Measurements from ENCODE around the gene CSNK1G2. TPM values are rescaled to one million over a fixed set of nuclear protein-coding genes. Genes with fewer than 3 reads are reported as not detected.

The CSNK1G2 gene
- total RNA-seq, 1 experiment from 2014 or later = 44.4 TPM

GRCh38 chr19:1967087-1967608, 26.2 kb downstream of the CSNK1G2 start:
- no peaks in the 10 kb centered on the region for H3K27me3 Mint-ChIP-seq (ENCODE audit: insufficient read depth, unreplicated experiment)
- CTCF ChIA-PET = no interaction called here
- TF ChIP-seq, protein P1, sequence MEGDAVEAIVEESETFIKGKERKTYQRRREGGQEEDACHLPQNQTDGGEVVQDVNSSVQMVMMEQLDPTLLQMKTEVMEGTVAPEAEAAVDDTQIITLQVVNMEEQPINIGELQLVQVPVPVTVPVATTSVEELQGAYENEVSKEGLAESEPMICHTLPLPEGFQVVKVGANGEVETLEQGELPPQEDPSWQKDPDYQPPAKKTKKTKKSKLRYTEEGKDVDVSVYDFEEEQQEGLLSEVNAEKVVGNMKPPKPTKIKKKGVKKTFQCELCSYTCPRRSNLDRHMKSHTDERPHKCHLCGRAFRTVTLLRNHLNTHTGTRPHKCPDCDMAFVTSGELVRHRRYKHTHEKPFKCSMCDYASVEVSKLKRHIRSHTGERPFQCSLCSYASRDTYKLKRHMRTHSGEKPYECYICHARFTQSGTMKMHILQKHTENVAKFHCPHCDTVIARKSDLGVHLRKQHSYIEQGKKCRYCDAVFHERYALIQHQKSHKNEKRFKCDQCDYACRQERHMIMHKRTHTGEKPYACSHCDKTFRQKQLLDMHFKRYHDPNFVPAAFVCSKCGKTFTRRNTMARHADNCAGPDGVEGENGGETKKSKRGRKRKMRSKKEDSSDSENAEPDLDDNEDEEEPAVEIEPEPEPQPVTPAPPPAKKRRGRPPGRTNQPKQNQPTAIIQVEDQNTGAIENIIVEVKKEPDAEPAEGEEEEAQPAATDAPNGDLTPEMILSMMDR (IDR thresholded peaks at IDR 0.05; ENCODE audit: insufficient read depth in 1 of 2, low read depth in 1 of 2, low read length in 1 of 2, severe bottlenecking in 1 of 2, unreplicated experiment in 1 of 2) = no peak
- intact Hi-C loops (cut with micrococcal nuclease; ENCODE audit: unreplicated experiment) = no loop called here
- Histone ChIP-seq H3K4me1 (no peaks in the 10 kb centered on the region), H3K36me3 (ENCODE audit: control insufficient read depth, insufficient read depth, low read length) (no peaks in the 10 kb centered on the region), H3K4me3 (ENCODE audit: low read depth, low read length) (no peak overlapping the region), H3K27me3 (replicated peaks; ENCODE audit: control insufficient read depth, insufficient read depth, low read length) (no peaks in the 10 kb centered on the region), H3K9me3 (no peaks in the 10 kb centered on the region)
- H3K4me1 Mint-ChIP-seq (ENCODE audit: low read depth, unreplicated experiment) = no peaks in the 10 kb centered on the region
- POLR2A ChIA-PET = no interaction called here
- H3K27ac Mint-ChIP-seq (ENCODE audit: unreplicated experiment) = no peak overlapping the region
- no peak for DNase-seq
- peaks cover 18% of the 10 kb centered on the region for H3K36me3 Mint-ChIP-seq (ENCODE audit: insufficient read depth, unreplicated experiment)
- no TSS peak for BruUV-seq (replicated peaks)
- no peaks in the 10 kb centered on the region for H3K9me3 Mint-ChIP-seq (ENCODE audit: unreplicated experiment)
- H3K4me3 Mint-ChIP-seq (ENCODE audit: unreplicated experiment) = no peak overlapping the region

DNA sequence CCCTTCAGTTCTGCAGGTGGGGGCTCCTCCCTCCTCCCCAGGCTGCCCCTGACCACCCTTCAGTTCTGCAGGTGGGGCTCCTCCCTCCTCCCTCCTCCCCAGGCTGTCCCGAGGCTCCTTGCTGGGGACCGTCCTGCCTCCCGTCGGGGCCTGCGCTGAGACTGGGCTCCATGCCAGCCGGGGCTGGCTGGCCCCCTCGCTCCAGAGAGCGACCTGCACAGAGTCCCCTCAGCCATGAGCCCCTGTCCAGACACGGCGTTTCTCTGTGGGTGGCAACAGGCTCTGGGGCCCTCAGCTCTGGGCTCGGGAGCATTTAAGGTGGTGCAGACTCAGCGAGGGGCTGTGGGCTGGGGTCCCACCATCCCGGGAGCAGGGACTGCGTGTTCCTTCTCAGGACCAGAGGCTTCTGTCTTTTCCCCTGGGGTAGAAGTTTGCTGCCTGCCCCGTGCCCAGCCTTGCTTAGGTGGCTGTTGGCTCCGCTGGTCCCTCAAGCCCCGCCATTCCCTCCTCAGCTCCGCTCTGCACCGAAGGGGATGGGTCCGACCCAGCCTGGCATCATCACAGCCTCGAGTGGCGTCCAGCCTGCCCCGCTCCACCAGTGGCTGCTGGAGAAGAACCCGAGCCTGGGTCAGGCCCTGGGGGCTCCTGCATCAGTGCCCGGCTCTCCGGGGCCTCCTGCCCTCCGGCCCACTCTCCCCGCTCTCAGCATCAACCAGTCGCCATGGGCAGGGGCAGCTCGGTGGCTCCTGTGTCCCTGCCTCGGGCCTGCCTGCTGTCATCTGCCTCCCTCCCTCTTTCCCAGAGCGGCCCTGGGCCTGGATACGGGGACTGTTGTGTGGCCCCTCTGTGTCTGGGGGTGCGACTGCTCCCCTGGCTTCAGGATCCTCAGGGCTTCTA, 27.6 kb downstream of the CSNK1G2 start:
- Histone ChIP-seq H3K9me3 (no peaks in the 10 kb centered on the region), H3K36me3 (ENCODE audit: control insufficient read depth, insufficient read depth, low read length) (no peaks in the 10 kb centered on the region), H3K4me1 (no peaks in the 10 kb centered on the region), H3K4me3 (ENCODE audit: low read depth, low read length) (no peak overlapping the region), H3K27me3 (replicated peaks; ENCODE audit: control insufficient read depth, insufficient read depth, low read length) (no peaks in the 10 kb centered on the region)
- H3K36me3 Mint-ChIP-seq (ENCODE audit: insufficient read depth, unreplicated experiment) = peaks cover 18% of the 10 kb centered on the region
- H3K27ac Mint-ChIP-seq (ENCODE audit: unreplicated experiment) = no peak overlapping the region
- no TSS peak for BruUV-seq (replicated peaks)
- H3K9me3 Mint-ChIP-seq (ENCODE audit: unreplicated experiment) = no peaks in the 10 kb centered on the region
- H3K27me3 Mint-ChIP-seq (ENCODE audit: insufficient read depth, unreplicated experiment) = no peaks in the 10 kb centered on the region
- ChIA-PET POLR2A (no interaction called here), CTCF (no interaction called here)
- no peak overlapping the region for H3K4me3 Mint-ChIP-seq (ENCODE audit: unreplicated experiment)
- DNase-seq = no peak
- intact Hi-C loops (cut with micrococcal nuclease; ENCODE audit: unreplicated experiment) = no loop called here
- H3K4me1 Mint-ChIP-seq (ENCODE audit: low read depth, unreplicated experiment) = no peaks in the 10 kb centered on the region
- TF ChIP-seq, protein P1 (IDR thresholded peaks at IDR 0.05; ENCODE audit: insufficient read depth in 1 of 2, low read depth in 1 of 2, low read length in 1 of 2, severe bottlenecking in 1 of 2, unreplicated experiment in 1 of 2) = no peak

- no peaks in the 10 kb centered on the region for H3K9me3 ChIP-seq
- no peaks in the 10 kb centered on the region for H3K27me3 ChIP-seq (replicated peaks; ENCODE audit: control insufficient read depth, insufficient read depth, low read length)
- H3K27me3 Mint-ChIP-seq (ENCODE audit: insufficient read depth, unreplicated experiment) = no peaks in the 10 kb centered on the region
- no TSS peak for BruUV-seq (replicated peaks)
- no peaks in the 10 kb centered on the region for H3K4me1 Mint-ChIP-seq (ENCODE audit: low read depth, unreplicated experiment)
- ChIA-PET POLR2A (no interaction called here), CTCF (no interaction called here)
- TF ChIP-seq, protein P1 (IDR thresholded peaks at IDR 0.05; ENCODE audit: insufficient read depth in 1 of 2, low read depth in 1 of 2, low read length in 1 of 2, severe bottlenecking in 1 of 2, unreplicated experiment in 1 of 2) = no peak
- no peak overlapping the region for H3K4me3 ChIP-seq (ENCODE audit: low read depth, low read length)
- H3K9me3 Mint-ChIP-seq (ENCODE audit: unreplicated experiment) = no peaks in the 10 kb centered on the region
- no peak overlapping the region for H3K4me3 Mint-ChIP-seq (ENCODE audit: unreplicated experiment)
- peaks cover 24% of the 10 kb centered on the region for H3K36me3 Mint-ChIP-seq (ENCODE audit: insufficient read depth, unreplicated experiment)
- no peak overlapping the region for H3K27ac Mint-ChIP-seq (ENCODE audit: unreplicated experiment)
- H3K4me1 ChIP-seq = no peaks in the 10 kb centered on the region
- intact Hi-C loops (cut with micrococcal nuclease; ENCODE audit: unreplicated experiment) = no loop called here
- no peak for DNase-seq
- H3K36me3 ChIP-seq (ENCODE audit: control insufficient read depth, insufficient read depth, low read length) = no peaks in the 10 kb centered on the region
Measured at GRCh38 chr19:1969176-1970002, 28.4 kb downstream of the CSNK1G2 start.
